Transverse colon (tissue), 4 donors: ENCODE data around the gene ENG. TPM values are rescaled to one million over a fixed set of nuclear protein-coding genes. Genes with fewer than 3 reads are reported as not detected.
A peak's percentile ranks its signal among the peaks of the same experiment; 100 is the strongest.

ENCODE experiments used
- DNase-seq: peaks from one replicate; pipeline ENCODE4 v3.0.0-alpha.2; 2019
- H3K27ac ChIP-seq, 4 donors: fragments of 200-600 bp; sonication (generic); 2 replicates each; pipeline ENCODE4 v1.5.1; 2016 to 2018; ENCODE audit warnings: inconsistent platforms in 4 of 4
- H3K27me3 ChIP-seq: fragments of 200-600 bp; sonication (generic); 2 replicates; pipeline ENCODE4 v1.5.1; 2017; ENCODE audit warnings: inconsistent platforms
- H3K36me3 ChIP-seq, 4 donors: fragments of 200-600 bp; sonication (generic); 2 replicates each; pipeline ENCODE4 v1.5.1; 2017 to 2019; ENCODE audit warnings: inconsistent platforms in 4 of 4
- H3K4me1 ChIP-seq, 4 donors: fragments of 200-600 bp; sonication (generic); 2 replicates each; pipeline ENCODE4 v1.5.1; 2017 to 2020; ENCODE audit warnings: inconsistent platforms in 4 of 4
- H3K4me3 ChIP-seq, 4 donors: fragments of 200-600 bp; sonication (generic); 1 replicate in 1 of 4; 2 replicates in 3 of 4; pipeline versions ENCODE4 v1.5.1 to v1.6.1; 2017 to 2019; ENCODE audit warnings: inconsistent platforms in 4 of 4
- H3K9me3 ChIP-seq, 2 donors: fragments of 200-600 bp; sonication (generic); 2 replicates each; pipeline ENCODE4 v1.5.1; 2017 to 2019; ENCODE audit warnings: inconsistent platforms in 2 of 2
- EP300 ChIP-seq: sonication (generic); formaldehyde crosslinking; IDR thresholded peaks from one replicate; pipeline ENCODE4 v1.6.1; 2017; ENCODE audit warnings: antibody characterized with exemption, low read depth
- POLR2A ChIP-seq: fragments of 450-650 bp; IDR thresholded peaks from one replicate; pipeline ENCODE4 v1.6.1; 2016; ENCODE audit warnings: antibody characterized with exemption, mild to moderate bottlenecking, moderate library complexity
- POLR2AphosphoS5 ChIP-seq, 3 donors: sonication (generic); formaldehyde crosslinking; IDR thresholded peaks; one replicate each; pipeline ENCODE4 v1.6.1; 2016; ENCODE audit warnings: antibody characterized with exemption in 3 of 3
- WGBS, 2 donors: methylation state at CpG; one replicate each; pipeline ENCODE4 v1.1.5; 2018; ENCODE audit warnings: low coverage in 1 of 2; 5-methylcytosine and 5-hydroxymethylcytosine counted together
- in situ Hi-C, 4 donors: fragments of 200-750 bp; cut with MboI; loops; one replicate each; pipeline versions ENCODE4 v1.15.0 to v1.15.1; 2017; ENCODE audit warnings: low sequenced_read_pairs in 3 of 4, low pct_ligation_motif_present in 1 of 4, low pct_unique_long_range_greater_than_20kb in 1 of 4
- intact Hi-C: fragments of 100-400 bp; cut with DNase I; formaldehyde crosslinking; loops from one replicate; pipeline ENCODE4 v1.15.1; 2023; ENCODE audit warnings: low total_unique reads
- total RNA-seq, 4 donors: library from RNA; depleted of rRNA; stranded (reverse); fragments of >200 nt; gene quantifications; one replicate each; pipeline ENCODE4 v1.1.0, GENCODE V29; 2016
- TF ChIP-seq, protein P1 (sequence below), 5 experiments: fragments of 200-600 bp in 3 of 5; fragments of 450-650 bp in 2 of 5; sonication (generic) in 3 of 5; IDR thresholded peaks; 1 replicate in 2 of 5; 2 replicates in 3 of 5; pipeline ENCODE4 v1.5.1; 2016 to 2017; ENCODE audit warnings: antibody characterized with exemption in 5 of 5, inconsistent platforms in 3 of 5, mild to moderate bottlenecking in 2 of 5, moderate library complexity in 1 of 5

ENG gene
- total RNA-seq, 4 donors from 2014 or later, result 10.6 to 23.9 (median 17.0) TPM

DNA sequence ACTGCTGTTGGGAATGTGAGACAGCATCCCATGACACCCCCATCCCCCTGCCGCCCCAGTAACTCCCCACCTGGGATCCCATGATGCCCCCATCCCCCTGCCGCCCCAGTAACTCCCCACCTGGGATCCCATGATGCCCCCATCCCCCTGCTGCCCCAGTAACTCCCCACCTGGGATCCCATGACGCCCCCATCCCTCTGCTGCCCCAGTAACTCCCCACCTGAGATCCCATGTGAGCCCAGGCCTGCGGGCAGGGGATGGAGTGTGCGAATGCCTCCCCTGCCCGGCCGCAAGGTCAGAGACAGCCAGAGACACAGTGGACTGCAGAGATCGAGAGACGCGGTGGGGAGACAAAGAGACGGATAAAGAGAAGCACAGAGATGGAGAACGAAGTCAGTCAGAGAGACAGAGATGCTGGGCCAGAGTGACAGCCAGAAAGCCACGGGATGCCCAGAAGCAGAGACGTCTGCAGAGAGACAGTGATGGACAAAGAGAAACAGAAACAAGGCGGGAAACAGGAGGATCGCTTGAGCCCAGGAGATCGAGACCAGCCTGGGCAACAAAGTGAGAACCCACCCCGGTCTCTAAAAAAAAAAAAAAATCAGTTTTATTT, 77.0 kb downstream of the ENG start:
- Histone ChIP-seq H3K4me1 (peaks cover 0 to 11% (median 5%) of the 10 kb centered on the region in 4 donors), H3K36me3 (no peaks in the 10 kb centered on the region), H3K27ac (peak overlapping the region; percentile 66 to 85 (median 74)), H3K9me3 (no peaks in the 10 kb centered on the region), H3K27me3 (no peaks in the 10 kb centered on the region), H3K4me3 (peak overlapping the region in 2 of 4 donors; percentile 1 to 27)
- TF ChIP-seq, protein P1, sequence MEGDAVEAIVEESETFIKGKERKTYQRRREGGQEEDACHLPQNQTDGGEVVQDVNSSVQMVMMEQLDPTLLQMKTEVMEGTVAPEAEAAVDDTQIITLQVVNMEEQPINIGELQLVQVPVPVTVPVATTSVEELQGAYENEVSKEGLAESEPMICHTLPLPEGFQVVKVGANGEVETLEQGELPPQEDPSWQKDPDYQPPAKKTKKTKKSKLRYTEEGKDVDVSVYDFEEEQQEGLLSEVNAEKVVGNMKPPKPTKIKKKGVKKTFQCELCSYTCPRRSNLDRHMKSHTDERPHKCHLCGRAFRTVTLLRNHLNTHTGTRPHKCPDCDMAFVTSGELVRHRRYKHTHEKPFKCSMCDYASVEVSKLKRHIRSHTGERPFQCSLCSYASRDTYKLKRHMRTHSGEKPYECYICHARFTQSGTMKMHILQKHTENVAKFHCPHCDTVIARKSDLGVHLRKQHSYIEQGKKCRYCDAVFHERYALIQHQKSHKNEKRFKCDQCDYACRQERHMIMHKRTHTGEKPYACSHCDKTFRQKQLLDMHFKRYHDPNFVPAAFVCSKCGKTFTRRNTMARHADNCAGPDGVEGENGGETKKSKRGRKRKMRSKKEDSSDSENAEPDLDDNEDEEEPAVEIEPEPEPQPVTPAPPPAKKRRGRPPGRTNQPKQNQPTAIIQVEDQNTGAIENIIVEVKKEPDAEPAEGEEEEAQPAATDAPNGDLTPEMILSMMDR (IDR thresholded peaks at IDR 0.05), result no peak
- TF ChIP-seq POLR2A, result no peak
- TF ChIP-seq POLR2AphosphoS5 (IDR thresholded peaks at IDR 0.05), result no peak
- no peak for TF ChIP-seq EP300
- intact Hi-C loops (no loop called here), in situ Hi-C loops (loop anchor here in 1 of 4 donors (25.0 kb wide), 1 partner anchor 135 kb away; the partner anchor contains the start of gene ST6GALNAC4)
- DNase-seq, result no peak
- WGBS, 2 donors, result 55% methylated on average over 18 of the region's 18 CpGs; no CpG with 5 or more reads in 1 of the 2 donors

DNA sequence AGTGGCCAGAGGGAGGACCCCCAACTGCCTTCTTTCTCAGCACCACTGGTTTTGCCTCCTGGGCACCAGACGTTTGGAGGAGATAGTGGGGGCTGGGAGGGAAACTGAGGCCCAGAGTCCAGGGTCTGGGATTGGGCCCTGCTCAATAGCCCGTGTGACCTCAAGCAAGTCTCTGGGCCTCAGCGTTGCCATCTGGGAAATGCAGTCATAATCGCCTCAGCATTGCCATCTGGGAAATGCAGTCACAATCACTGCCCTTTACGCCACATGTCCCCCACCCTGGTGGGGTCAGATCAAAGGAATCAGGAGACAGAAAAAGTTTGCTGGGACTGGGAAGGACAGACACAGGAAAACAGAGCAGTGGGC, 77.6 kb downstream of the ENG start:
- no peaks in the 10 kb centered on the region for H3K36me3 ChIP-seq
- 48% methylated on average over 5 of the region's 5 CpGs; no CpG with 5 or more reads in 1 of the 2 donors for WGBS, 2 donors
- in situ Hi-C loops, result loop anchor here in 1 of 4 donors (25.0 kb wide), 1 partner anchor 135 kb away; the partner anchor contains the start of gene ST6GALNAC4
- DNase-seq, result no peak
- no peaks in the 10 kb centered on the region for H3K9me3 ChIP-seq
- H3K4me1 ChIP-seq, result peaks cover 0 to 11% (median 5%) of the 10 kb centered on the region in 4 donors
- intact Hi-C loops, result no loop called here
- TF ChIP-seq POLR2AphosphoS5 (IDR thresholded peaks at IDR 0.05), result no peak
- H3K27me3 ChIP-seq, result no peaks in the 10 kb centered on the region
- peak overlapping the region in 2 of 4 donors; percentile 1 to 27 for H3K4me3 ChIP-seq
- H3K27ac ChIP-seq, result peak overlapping the region; percentile 4 to 85 (median 74)

DNA sequence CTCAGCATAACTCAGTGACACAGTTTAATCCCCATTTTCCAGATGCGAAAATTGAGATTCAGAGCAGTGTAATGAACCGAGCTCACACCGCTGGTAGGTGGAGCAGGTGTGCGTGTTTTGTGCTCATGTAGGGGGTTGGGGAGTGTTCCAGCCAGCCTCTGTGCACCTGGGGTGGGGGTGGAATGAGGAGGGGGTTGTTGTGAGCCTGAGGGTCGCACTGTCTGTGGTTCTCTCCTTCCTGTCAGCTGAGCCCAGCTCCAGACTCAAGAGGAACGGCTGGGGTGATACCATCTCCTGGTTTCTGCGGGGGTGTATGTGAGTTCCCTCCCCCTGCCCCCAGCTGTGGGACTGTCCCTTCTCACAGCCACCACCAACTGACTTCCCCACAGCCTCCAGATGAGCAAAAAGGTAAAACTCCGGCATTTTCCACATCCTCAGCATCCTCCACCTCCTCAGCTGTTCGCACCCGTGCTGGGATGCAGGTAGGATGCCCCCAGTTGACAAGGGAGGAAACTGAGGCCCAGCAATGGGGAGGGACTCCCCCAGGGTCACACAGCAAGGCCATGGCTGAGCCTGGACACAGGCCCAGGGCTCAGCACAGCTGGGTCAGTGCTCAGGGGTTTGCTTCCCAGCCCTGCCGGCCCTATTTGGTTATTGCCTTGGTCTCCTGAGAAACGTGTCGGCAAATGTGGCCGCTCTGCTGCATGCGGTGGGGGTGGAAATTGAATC, 78.1 kb downstream of the ENG start:
- Histone ChIP-seq H3K9me3 (no peaks in the 10 kb centered on the region), H3K27me3 (no peaks in the 10 kb centered on the region), H3K4me3 (peak overlapping the region in 2 of 4 donors; percentile 15 to 27), H3K4me1 (peaks cover 0 to 15% (median 7%) of the 10 kb centered on the region in 4 donors), H3K27ac (peak overlapping the region; percentile 22 to 85 (median 74)), H3K36me3 (no peaks in the 10 kb centered on the region)
- intact Hi-C loops (no loop called here), in situ Hi-C loops (loop anchor here in 1 of 4 donors (25.0 kb wide), 1 partner anchor 136 kb away; the partner anchor contains the start of gene ST6GALNAC4)
- peak; percentile 78 for DNase-seq
- 70 to 83% methylated on average over 1 to 13 of the region's 15 CpGs for WGBS, 2 donors
- TF ChIP-seq EP300, result no peak
- TF ChIP-seq, protein P1 (IDR thresholded peaks at IDR 0.05), result no peak
- no peak for TF ChIP-seq POLR2A
- TF ChIP-seq POLR2AphosphoS5 (IDR thresholded peaks at IDR 0.05), result no peak

DNA sequence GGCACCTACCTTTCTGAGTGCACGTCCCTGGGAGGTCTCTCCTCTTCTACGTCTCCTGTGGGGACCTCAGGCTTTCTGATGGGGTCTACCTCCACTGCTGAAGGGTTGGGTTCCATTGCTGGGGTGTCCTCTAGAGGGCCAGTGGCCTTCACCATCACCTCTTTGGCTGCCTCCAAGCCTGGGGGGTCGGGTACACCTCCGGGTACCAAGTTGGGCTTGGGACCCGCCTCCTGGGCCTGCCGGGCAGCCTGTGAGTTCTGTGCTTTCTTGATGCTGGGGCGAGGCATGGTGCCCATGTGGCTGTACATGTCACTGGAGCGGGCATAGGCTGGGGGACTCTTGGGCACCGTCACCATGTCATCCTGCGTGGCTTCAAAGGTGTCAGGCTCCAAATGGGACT, 80.5 kb downstream of the ENG start:
- in situ Hi-C loops, result no loop called here

More for the DNA sequence above, 80.5 kb downstream of the ENG start:
- Histone ChIP-seq H3K4me3 (no peak overlapping the region), H3K27me3 (no peaks in the 10 kb centered on the region), H3K9me3 (no peaks in the 10 kb centered on the region), H3K27ac (no peak overlapping the region), H3K4me1 (peaks cover 0 to 20% (median 13%) of the 10 kb centered on the region in 4 donors), H3K36me3 (no peaks in the 10 kb centered on the region)
- DNase-seq, result no peak
- TF ChIP-seq, protein P1 (IDR thresholded peaks at IDR 0.05), result no peak
- TF ChIP-seq EP300 (no peak), POLR2A (no peak), POLR2AphosphoS5 (IDR thresholded peaks at IDR 0.05) (no peak)
- WGBS, 2 donors, result 85 to 100% methylated on average over 2 to 10 of the region's 10 CpGs
- intact Hi-C loops, result no loop called here
